GM12801 (cell line): ENCODE data around the gene ANGPTL8.

Experiments used
- CTCF ChIP-seq: IDR thresholded peaks from one replicate; pipeline ENCODE4 v1.5.1; 2011; ENCODE audit warnings: control low read depth; ENCODE audit not compliant: insufficient read length; ENCODE audit errors: extremely low read depth

Gene ANGPTL8

GRCh38 chr19:11261431-11261970 is 22.1 kb downstream of the ANGPTL8 start:
- no peak for TF ChIP-seq CTCF

- TF ChIP-seq CTCF, result no peak
Measured at GRCh38 chr19:11261971-11262839, 22.8 kb downstream of the ANGPTL8 start, which contains the start of gene DOCK6. DOCK6 (minus strand) TSS chr19:11262524; CDS start chr19:11262440, 84 bp downstream.

GRCh38 chr19:11263726-11264125 is 24.3 kb downstream of the ANGPTL8 start:
- TF ChIP-seq CTCF, result no peak

GRCh38 chr19:11264452-11265176 is 25.2 kb downstream of the ANGPTL8 start:
- TF ChIP-seq CTCF, result no peak

- no peak for TF ChIP-seq CTCF
Measured at GRCh38 chr19:11265177-11265784, 25.9 kb downstream of the ANGPTL8 start.

GRCh38 chr19:11265785-11266236 is 26.4 kb downstream of the ANGPTL8 start:
- TF ChIP-seq CTCF, result no peak
